ENCODE data around the gene SLC16A13.
"Not testable (repeated sequence)": the region's sequence is repeated elsewhere in the genome, so short reads cannot be mapped to it uniquely, and the experiment has no call there.

SLC16A13 gene

GRCh38 chr17:7034955-7035590 lies 742 bp upstream of the SLC16A13 start:
- no peak for DNase-seq

GRCh38 chr17:7038025-7038862 lies 2.4 kb downstream of the SLC16A13 start:
- no peak for DNase-seq

- DNase-seq: no peak
Measured at GRCh38 chr17:7039832-7040231, 4.0 kb downstream of the SLC16A13 start.

DNA sequence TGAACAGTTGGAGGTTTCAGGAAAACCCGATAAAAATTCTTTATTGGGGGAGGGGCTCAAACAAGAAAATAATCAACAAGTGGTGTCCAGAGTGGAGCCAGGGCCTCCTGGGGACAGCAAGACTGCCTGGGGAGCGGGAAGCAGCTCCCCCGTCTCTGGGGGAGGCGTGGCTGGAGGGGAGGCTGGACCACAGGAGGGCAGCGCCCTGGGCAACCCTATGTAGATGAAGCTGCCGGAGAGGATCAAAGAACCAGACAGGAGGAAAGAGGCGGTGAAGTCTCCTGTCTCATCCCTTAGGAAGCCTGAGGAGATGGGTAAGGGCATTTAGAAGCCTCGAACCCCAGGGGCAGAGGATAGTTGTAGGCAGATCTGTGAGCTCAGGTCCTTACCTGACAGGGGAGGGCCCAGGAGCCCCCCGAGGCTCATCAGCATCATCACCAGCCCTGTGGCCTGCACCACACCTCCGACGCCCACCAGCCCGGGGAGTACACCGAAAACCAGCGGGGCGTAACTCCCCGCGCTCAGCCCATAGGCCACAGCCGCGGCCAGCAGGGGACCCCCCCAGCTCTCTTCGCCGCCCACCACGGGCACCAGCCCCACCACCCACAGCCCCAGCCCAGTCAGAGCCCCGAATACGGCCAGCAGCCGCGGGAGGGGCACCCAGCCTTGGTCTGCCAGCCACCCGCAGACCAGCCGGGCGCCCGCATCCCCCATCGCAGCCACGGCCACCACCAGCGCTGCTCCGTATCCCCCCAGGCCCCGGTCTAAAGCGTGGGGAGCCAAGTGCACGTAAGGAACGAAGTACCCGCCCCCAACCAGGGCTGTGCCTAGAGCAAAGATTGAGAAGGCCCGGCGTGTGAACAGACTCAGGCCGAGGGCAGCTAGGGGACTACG lies 6.0 kb downstream of the SLC16A13 start:
- no peak for DNase-seq

GRCh38 chr17:7042501-7043181 lies 6.8 kb downstream of the SLC16A13 start:
- DNase-seq: no peak

GRCh38 chr17:7043182-7043496 lies 7.3 kb downstream of the SLC16A13 start:
- DNase-seq: no peak

DNA sequence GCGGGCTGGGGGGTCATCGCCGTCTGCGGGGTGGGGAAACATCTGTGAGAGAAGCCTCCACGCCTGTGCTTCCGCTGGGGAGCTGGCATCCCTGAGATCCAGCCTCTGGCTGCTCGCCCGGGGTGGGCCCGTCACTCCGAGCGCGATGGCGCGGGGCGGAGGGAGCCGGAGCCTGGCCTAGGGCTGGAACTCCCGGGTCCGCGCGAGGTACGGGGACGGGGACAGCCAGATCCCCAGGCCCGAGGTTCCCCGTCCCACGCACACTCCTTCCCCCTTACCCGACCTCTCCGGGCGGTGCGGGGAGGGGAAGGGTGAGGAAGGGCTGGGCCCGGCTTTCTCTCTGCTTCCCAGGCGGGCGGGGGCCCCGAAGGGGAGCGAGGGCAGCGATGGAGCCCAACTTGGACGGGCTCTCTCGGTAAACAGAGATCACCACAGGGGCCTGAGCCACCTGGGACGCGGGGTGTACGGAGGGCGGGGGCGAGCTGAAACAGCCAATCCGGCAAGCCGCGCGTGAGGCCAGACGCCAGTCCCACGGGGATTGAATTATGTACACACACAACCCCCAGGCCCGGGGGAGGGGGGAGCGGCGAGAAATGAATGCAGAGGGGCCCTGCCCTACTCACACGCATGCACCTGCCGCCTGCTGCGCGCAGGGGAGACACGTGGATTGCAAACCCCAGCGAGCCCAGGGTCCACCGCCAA lies 7.8 kb downstream of the SLC16A13 start, which contains the start of gene SLC16A11:
Gene SLC16A11 (minus strand): TSS at position 596 of the 702 bp plus-strand sequence. CDS start 579 bp downstream, at position 17.
- DNase-seq: no peak

DNA sequence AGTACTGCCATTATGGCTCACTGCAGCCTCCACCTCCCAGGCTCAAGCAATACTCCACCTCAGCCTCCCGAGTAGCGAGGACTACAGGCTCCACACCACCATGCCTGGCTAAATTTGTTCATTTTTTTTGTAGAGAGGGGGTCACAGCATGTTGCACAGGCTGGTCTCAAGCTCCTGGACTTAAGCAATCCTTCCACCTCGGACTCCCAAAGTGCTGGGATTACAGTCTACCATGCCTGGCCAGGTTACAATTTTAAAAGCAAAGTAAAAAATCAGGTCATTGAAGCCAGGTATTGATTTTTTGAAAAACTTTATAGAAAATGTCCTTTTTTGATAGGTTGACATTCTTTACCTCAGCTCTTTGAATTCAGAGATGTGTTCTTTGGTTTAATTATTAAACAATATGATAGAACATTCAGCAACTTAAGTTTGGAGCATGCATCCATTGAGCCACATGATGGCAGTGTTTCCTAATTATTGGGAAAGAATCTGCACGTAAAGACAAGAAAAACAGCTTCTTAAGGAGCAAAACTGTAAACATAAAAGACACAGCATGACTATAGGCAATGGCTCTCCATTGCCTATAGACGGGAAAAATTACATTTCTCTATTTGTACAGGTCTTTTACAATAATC lies 9.8 kb downstream of the SLC16A13 start:
- DNase-seq: no peak

GRCh38 chr17:7046127-7046724 lies 10.4 kb downstream of the SLC16A13 start:
- no peak for DNase-seq

GRCh38 chr17:7046725-7047397 lies 11.0 kb downstream of the SLC16A13 start:
- not testable (repeated sequence) for DNase-seq

- DNase-seq: no peak
Measured at GRCh38 chr17:7047566-7047965, 11.8 kb downstream of the SLC16A13 start.

DNA sequence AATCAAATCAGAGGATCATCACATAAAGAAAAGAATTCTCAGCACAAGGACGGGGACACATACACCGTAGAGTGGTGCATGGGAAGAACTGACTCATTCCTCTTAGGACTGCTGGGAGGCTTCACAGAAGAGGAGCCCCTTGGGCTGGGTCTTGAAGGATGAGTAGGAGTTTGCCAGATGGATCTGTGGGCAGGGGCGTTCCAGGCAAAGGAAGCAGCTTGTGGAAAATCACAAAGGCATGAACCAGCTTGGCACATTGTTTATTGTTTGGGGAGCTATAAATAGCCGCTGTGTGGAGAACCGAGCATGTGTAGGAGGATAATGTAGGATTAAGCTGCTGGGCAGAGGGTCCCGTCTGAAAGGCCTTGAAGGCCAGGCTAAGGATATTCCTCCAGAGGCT lies 13.2 kb downstream of the SLC16A13 start:
- no peak for DNase-seq

- DNase-seq: not testable (repeated sequence)
Measured at GRCh38 chr17:7050583-7050982, 14.8 kb downstream of the SLC16A13 start.

DNA sequence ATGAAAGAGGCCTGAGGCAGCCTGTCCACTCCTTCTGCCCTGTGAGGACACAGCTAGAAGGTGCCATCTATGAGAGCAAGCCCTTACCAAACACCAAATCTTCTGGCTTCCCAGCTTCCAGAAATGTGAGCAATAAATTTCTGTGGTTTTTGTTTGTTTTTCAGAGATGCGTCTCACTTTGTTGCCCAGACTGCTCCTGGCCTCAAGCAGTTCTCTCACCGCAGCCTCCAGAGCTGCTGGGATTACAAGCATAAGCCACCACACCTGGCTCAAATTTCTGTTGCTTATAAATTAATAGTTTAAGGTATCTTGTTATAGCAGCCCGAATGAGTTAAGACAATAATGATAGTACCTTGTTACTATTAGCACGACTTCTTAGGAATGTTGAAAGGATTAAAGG lies 20.6 kb downstream of the SLC16A13 start:
- no peak for DNase-seq

GRCh38 chr17:7058831-7059447 lies 23.1 kb downstream of the SLC16A13 start:
- DNase-seq: no peak

DNA sequence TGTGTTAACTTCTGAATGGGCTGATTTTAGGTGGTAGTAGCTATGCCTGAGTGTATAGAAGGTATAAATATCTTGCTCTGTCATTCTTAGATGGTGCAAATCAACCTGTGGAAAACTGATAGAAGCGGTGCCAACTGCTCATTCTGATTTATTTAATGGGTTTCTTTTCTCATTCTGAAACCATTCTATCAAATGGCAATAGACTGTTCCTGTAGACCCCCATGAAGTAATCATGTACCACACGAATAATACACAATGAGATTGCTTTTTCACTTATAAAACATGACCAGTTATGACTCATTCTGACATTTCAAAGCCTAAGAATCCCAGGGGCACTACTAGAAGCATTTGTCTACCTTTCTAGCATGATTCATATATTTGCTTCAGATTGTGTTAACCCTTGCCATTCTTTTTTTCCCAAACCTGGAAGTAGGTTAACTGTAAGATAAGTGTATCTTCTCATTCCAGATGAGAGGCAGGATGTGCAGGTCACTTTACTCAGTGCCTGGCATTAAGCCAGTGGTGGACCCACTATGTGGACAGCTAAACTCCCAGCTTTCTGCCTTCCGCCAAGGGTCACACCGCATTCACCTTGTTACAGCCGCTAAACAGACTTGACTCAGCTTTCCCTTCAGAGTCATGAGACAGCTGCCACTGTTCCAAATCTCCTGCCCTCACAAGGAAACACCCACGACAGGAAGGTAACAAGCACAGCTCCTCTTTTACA lies 24.5 kb downstream of the SLC16A13 start:
- no peak for DNase-seq

GRCh38 chr17:7063518-7064094 lies 27.8 kb downstream of the SLC16A13 start:
- DNase-seq: no peak

GRCh38 chr17:7064261-7064660 lies 28.4 kb downstream of the SLC16A13 start:
- DNase-seq: peak; percentile 65

DNA sequence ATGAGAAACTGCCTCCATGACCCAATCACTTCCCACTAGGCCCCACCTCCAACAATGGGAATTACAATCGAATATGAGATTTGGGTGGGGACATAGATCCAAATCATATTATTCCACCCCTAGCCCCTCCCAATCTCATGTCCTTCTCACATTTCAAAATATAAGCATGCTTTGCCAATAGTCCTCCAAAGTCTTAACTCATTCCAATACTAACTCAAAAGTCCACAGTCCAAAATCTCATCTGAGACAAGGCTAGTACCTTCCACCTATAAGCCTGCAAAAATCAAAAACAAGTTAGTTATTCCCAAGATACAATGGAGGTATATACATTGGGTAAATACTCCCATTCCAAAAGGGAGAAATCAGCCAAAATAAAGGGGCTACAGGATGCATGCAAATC lies 31.4 kb downstream of the SLC16A13 start:
- DNase-seq: no peak

Data from right hindlimb (tissue), 1 donor.